IPS-15b (cell line): ENCODE data around the gene ZNF205.
"Not testable (repeated sequence)": the region's sequence is repeated elsewhere in the genome, so short reads cannot be mapped to it uniquely, and the experiment has no call there.

Experiments used
- H3K27me3 ChIP-seq: one replicate; pipeline ENCODE4 v1.6.1; 2013; ENCODE audit warnings: low read length; ENCODE audit not compliant: control insufficient read depth, insufficient read depth
- H3K36me3 ChIP-seq: one replicate; pipeline ENCODE4 v1.6.1; 2013; ENCODE audit warnings: low read length; ENCODE audit not compliant: control insufficient read depth, insufficient read depth
- H3K4me1 ChIP-seq: one replicate; pipeline ENCODE4 v1.6.1; 2013; ENCODE audit warnings: mild to moderate bottlenecking, low read length; ENCODE audit not compliant: control insufficient read depth, insufficient read depth
- H3K4me3 ChIP-seq: one replicate; pipeline ENCODE4 v1.5.1; 2013; ENCODE audit warnings: low read depth, low read length
- H3K9ac ChIP-seq: one replicate; pipeline ENCODE4 v1.6.1; 2013; ENCODE audit warnings: low read depth, mild to moderate bottlenecking, low read length
- H3K9me3 ChIP-seq: one replicate; pipeline ENCODE4 v1.6.1; 2013; ENCODE audit warnings: mild to moderate bottlenecking, low read length; ENCODE audit not compliant: control insufficient read depth, insufficient read depth

The ZNF205 gene

DNA sequence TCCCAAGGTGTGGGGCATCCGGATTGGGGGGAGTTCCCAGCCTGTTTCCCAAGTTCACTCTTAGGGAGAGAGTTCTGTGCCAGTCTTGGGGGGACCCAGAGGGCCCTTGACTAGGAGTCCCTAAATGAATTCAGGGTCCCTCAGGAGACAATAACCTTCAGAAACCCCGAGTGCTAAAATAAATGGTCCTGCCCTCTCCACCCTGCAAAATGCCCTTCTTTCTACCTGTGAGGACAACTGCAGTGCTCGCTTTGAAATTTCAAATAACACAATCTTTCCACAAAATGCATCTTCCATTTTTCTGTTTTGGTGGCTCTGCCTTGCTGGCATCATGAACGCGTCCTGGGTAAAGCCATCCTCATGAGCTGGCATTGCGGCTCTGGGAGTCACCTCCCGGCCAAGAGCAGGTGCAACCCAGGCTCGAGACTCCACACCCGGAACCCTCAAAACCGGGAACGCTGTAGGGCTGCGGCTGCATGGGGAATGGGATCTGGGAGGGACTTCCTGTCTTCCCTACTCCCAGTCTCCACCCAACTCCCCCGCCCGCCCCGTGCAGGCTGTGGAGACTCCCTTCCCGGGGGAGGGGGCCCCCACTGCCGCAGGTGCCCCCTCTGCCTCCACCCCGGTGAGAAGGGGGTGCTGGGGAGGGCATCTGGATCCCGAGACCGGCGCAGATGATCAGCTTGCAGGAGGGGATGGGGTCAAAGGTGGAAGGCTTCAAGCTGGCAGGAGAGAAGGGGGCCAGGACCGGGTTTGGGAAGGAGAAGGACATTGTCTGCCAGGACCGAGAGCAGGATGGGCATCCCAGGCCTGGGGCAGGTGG is at the start of gene ZNF205:
ZNF205 (plus strand) TSS at position 529 of the 823 bp plus-strand sequence. CDS start 845 bp downstream, outside the sequence.
- Histone ChIP-seq H3K27me3 (no peaks in the 10 kb centered on the region), H3K4me3 (peak within 1 kb of the TSS; percentile 92), H3K9me3 (no peaks in the 10 kb centered on the region), H3K36me3 (peaks cover 12% of the 10 kb centered on the region), H3K9ac (peak within 1 kb of the TSS; percentile 79), H3K4me1 (peaks cover 2% of the 10 kb centered on the region)

DNA sequence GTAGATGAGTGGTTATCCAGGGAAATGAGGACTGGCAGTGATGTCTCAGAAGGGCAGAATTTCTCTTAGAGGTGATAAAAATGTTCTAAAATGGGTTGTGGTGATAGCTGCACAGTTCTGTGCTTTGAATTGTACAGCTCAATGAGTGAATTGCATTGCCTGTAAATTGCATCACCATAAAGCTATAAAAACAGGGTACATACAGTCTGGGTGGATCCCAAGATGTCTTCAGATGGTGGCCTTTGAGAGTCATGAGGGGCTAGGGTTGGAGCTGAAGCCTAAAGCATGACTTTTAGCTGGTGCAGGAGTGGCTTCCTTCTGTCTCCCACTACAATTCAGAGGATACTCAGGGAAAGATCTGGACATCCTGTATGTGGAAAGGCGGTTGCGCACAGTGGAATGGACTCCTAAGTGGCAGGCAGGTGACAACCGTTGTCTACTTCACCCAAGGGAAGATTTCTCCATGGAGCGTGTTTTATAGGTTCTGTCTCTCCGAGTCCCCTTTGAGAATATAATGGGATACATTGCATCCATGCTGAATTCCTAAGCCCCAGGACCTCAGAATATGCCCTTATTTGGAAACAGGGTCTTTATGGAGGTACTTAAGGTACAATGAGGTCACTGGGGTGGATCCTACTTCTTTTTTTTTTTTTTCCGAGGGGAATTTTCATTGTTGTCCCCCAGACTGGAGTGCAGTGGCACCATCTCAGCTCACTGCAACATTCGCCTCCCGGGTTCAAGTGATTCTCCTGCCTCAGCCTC is 48.6 kb upstream of the ZNF205 start:
- H3K27me3 ChIP-seq: peaks cover 5% of the 10 kb centered on the region
- no peaks in the 10 kb centered on the region for H3K36me3 ChIP-seq
- no peaks in the 10 kb centered on the region for H3K9me3 ChIP-seq
- no peak overlapping the region for H3K9ac ChIP-seq
- peaks cover 5% of the 10 kb centered on the region for H3K4me1 ChIP-seq
- peak overlapping the region; percentile 4 for H3K4me3 ChIP-seq

DNA sequence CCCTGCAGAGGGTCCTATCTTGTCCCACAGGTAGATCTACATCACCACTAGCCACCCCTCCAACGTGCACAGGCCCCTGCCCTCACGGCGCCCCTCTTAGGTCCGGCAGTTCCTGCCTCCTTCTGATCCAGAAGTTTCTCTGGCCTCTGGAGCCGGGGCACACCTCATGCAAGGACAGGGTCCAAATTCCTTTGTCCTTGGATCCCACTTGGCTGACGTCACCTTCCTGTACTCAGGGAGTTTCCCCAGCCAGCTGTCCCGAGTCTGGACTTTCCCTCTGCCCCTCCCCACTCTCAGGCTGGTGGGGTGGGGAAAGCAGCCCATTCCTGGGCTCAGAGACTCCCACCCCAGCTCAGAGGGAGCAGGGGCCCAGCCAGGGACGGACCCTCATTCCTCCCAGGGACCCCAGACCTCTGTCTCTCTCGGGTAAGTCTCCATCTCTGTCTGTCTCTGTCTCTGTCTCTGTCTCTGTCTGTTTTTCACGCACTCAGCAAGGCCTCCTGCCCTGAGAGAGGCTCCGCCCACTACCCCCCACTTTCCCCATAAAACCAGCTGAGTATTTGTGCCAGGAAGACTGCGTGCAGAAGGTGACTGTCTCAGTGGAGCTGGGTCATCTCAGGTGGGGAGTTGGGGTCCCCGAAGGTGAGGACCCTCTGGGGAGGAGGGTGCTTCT is 47.2 kb upstream of the ZNF205 start, which contains the start of gene IL32:
IL32 (plus strand) TSS at position 572 of the 673 bp plus-strand sequence. CDS start 172 bp downstream, outside the sequence.
- no peaks in the 10 kb centered on the region for H3K36me3 ChIP-seq
- H3K9ac ChIP-seq: no peak within 1 kb of the TSS
- H3K27me3 ChIP-seq: peaks cover under 1% of the 10 kb centered on the region
- no peaks in the 10 kb centered on the region for H3K9me3 ChIP-seq
- H3K4me1 ChIP-seq: peaks cover 5% of the 10 kb centered on the region
- no peak within 1 kb of the TSS for H3K4me3 ChIP-seq

- H3K4me3 ChIP-seq: no peak overlapping the region
- H3K9me3 ChIP-seq: no peaks in the 10 kb centered on the region
- peaks cover 5% of the 10 kb centered on the region for H3K4me1 ChIP-seq
- no peaks in the 10 kb centered on the region for H3K27me3 ChIP-seq
- H3K9ac ChIP-seq: no peak overlapping the region
- H3K36me3 ChIP-seq: no peaks in the 10 kb centered on the region
These were observed 46.5 kb upstream of the ZNF205 start for GRCh38 chr16:3065742-3066439.

GRCh38 chr16:3066440-3066748 is 46.0 kb upstream of the ZNF205 start:
- Histone ChIP-seq H3K9ac (no peak overlapping the region), H3K9me3 (no peaks in the 10 kb centered on the region), H3K27me3 (no peaks in the 10 kb centered on the region), H3K4me1 (peaks cover 5% of the 10 kb centered on the region), H3K36me3 (no peaks in the 10 kb centered on the region), H3K4me3 (no peak overlapping the region)

GRCh38 chr16:3068487-3068886 is 43.9 kb upstream of the ZNF205 start:
- no peaks in the 10 kb centered on the region for H3K9me3 ChIP-seq
- peaks cover 5% of the 10 kb centered on the region for H3K4me1 ChIP-seq
- no peak overlapping the region for H3K4me3 ChIP-seq

DNA sequence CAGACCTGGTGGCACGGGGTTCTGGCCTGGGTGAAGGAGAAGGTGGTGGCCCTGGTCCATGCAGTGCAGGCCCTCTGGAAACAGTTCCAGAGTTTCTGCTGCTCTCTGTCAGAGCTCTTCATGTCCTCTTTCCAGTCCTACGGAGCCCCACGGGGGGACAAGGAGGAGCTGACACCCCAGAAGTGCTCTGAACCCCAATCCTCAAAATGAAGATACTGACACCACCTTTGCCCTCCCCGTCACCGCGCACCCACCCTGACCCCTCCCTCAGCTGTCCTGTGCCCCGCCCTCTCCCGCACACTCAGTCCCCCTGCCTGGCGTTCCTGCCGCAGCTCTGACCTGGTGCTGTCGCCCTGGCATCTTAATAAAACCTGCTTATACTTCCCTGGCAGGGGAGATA is 43.2 kb upstream of the ZNF205 start:
- H3K9me3 ChIP-seq, H3K4me1 ChIP-seq: not testable (repeated sequence)

More at GRCh38 chr16:3068487-3068886, 43.9 kb upstream of the ZNF205 start:
- H3K27me3 ChIP-seq: no peaks in the 10 kb centered on the region
- no peak overlapping the region for H3K9ac ChIP-seq
- no peaks in the 10 kb centered on the region for H3K36me3 ChIP-seq

GRCh38 chr16:3070608-3071111 is 41.7 kb upstream of the ZNF205 start:
- H3K27me3 ChIP-seq: no peaks in the 10 kb centered on the region
- no peak overlapping the region for H3K4me3 ChIP-seq
- H3K4me1 ChIP-seq: peaks cover under 1% of the 10 kb centered on the region
- no peaks in the 10 kb centered on the region for H3K36me3 ChIP-seq
- no peaks in the 10 kb centered on the region for H3K9me3 ChIP-seq
- H3K9ac ChIP-seq: no peak overlapping the region

More for the DNA sequence above, 43.2 kb upstream of the ZNF205 start:
- not testable (repeated sequence) for H3K27me3 ChIP-seq, H3K36me3 ChIP-seq, H3K4me3 ChIP-seq, H3K9ac ChIP-seq

GRCh38 chr16:3071655-3072054 is 40.7 kb upstream of the ZNF205 start:
- Histone ChIP-seq H3K4me3 (no peak overlapping the region), H3K4me1 (no peaks in the 10 kb centered on the region), H3K36me3 (no peaks in the 10 kb centered on the region), H3K9me3 (no peaks in the 10 kb centered on the region), H3K27me3 (no peaks in the 10 kb centered on the region), H3K9ac (no peak overlapping the region)

DNA sequence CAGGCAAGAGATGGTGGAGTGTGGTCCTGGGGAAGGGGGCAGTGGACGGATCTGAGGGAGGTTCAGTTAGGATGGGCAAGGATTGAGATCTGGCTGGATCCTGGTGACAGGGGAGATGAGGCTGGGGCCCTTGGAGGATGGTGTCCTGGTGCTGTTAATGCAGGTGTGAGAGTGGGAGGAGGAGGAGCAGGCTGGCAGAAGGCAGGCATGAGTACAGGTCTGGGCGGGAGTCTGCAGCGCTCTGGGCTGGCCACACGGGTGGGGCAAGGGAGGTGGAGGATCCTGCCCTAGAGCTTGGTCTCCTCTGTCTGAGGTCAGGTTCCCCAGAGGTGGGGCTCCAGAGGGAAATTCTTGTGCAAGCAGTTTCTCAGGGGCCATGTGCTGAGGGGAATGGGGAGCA is 40.2 kb upstream of the ZNF205 start:
- not testable (repeated sequence) for H3K4me1 ChIP-seq, H3K4me3 ChIP-seq, H3K27me3 ChIP-seq, H3K9ac ChIP-seq, H3K36me3 ChIP-seq, H3K9me3 ChIP-seq

GRCh38 chr16:3072576-3073263 is 39.7 kb upstream of the ZNF205 start:
- not testable (repeated sequence) for H3K4me3 ChIP-seq, H3K36me3 ChIP-seq, H3K27me3 ChIP-seq, H3K4me1 ChIP-seq, H3K9me3 ChIP-seq, H3K9ac ChIP-seq
